ENCODE results near the gene PICK1.

DNA sequence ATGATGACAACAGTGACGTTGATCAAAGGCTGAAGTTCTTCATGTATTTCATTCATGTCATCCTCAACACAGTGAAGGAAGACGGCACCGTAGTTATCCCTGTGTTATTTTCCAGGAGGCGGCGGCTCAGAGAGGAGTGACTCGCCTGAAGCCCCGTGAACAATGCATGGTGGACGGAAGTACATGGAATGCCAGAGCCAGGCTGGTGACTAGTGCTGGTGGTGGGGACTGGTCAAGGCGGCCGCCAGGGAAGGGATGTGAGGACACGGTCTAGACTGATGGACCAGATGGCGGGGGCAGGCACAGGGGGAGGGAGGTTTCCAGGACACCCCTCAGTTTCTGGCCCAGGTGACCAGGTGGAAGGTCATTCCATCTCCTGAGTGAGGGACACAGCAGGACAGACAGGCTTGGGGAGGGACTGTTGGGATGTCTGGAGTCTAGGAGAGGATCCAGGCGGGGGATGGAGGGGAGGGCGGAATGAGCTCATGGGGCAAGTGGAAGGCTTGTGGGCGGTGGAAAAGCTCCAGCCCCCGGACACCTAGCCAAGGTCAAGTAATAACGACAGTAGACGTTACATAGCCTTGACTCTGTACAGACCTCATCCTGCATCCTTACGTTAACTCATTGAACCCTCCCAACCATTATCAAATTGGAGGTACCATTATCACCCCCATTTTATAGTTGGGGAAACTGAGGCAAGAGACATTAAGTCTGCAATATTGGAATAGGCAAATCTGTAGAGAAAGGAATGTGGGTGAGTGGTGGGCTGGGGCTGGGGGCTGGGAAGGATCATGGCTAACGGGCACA lies 16.0 kb upstream of the PICK1 start:
- TF ChIP-seq POLR2A (IDR thresholded peaks at IDR 0.05; ENCODE audit: low read depth, low read length) (no peak), TAF1 (IDR thresholded peaks at IDR 0.05; ENCODE audit: low read depth, low read length) (no peak), POLR2AphosphoS5 (IDR thresholded peaks at IDR 0.05; ENCODE audit: low read depth, low read length) (no peak), SPI1 (IDR thresholded peaks at IDR 0.05; ENCODE audit: low read depth, low read length) (no peak)
